HepG2 (cell line): ENCODE data around the gene GLIS1. TPM values are rescaled to one million over a fixed set of nuclear protein-coding genes. Genes with fewer than 3 reads are reported as not detected.

ENCODE experiments used
- ATAC-seq: fragments of 200-7000 bp; cut with Tn5 transposase; 3 replicates; pipeline ENCODE4 v1.9.1; 2020; ENCODE audit warnings: mild to moderate bottlenecking, moderate library complexity
- BruUV-seq: library from RNA; stranded (reverse); fragments of 400-500 nt; replicated peaks from 2 replicates; lab custom pipeline; 2021; lab: Mats Ljungman, UMichigan
- CTCF ChIA-PET: fragments of 300-600 bp; formaldehyde crosslinking; extraction: SDS; loops from one replicate; lab custom pipeline; 2021; ENCODE audit warnings: low total read pairs, inconsistent platforms, low intra/inter-chr PET ratio; lab: Yijun Ruan, JAX
- POLR2A ChIA-PET: fragments of 350-600 bp; sonication (Branson Sonifier 250); formaldehyde crosslinking; loops from one replicate; lab custom pipeline; 2020; ENCODE audit warnings: antibody characterized with exemption, inconsistent platforms; lab: Yijun Ruan, JAX
- DNase-seq: peaks from one replicate; pipeline ENCODE4 v3.0.0-alpha.2; 2015; ENCODE audit warnings: low spot score
- FAIRE-seq: peaks from 3 replicates; lab custom pipeline; 2011; peaks lifted over from hg19 to GRCh38; lab: Jason Lieb, UNC
- H2AFZ ChIP-seq: one replicate; pipeline ENCODE4 v1.6.1; 2011; ENCODE audit warnings: low read length, inconsistent platforms
- H3K27ac ChIP-seq: fragments of 300-600 bp; 3 replicates; pipeline ENCODE4 v1.8.0; 2011; ENCODE audit warnings: mixed run types, mild to moderate bottlenecking, mixed read lengths, low read length, inconsistent platforms; ENCODE audit not compliant: insufficient read depth; ENCODE audit errors: extremely low read length
- H3K27me3 ChIP-seq, 2 experiments: fragments of 200-600 bp in 1 of 2; 2 replicates in 1 of 2; 3 replicates in 1 of 2; pipeline versions ENCODE4 v1.6.0 to v1.8.0; 2011; ENCODE audit warnings: low read length in 2 of 2, mild to moderate bottlenecking in 2 of 2, moderate library complexity in 2 of 2, inconsistent platforms in 1 of 2; ENCODE audit not compliant: insufficient read depth in 2 of 2, control insufficient read depth in 1 of 2
- H3K36me3 ChIP-seq, 2 experiments: fragments of 200-600 bp in 1 of 2; replicated peaks in 1 of 2; 2 replicates in 1 of 2; 3 replicates in 1 of 2; pipeline versions ENCODE4 v1.5.1 to v1.8.0; 2011; ENCODE audit warnings: low read length in 2 of 2, inconsistent platforms in 1 of 2; ENCODE audit not compliant: insufficient read depth in 2 of 2, control insufficient read depth in 1 of 2
- H3K4me1 ChIP-seq: 2 replicates; pipeline ENCODE4 v1.5.1; 2012; ENCODE audit warnings: low read length, inconsistent platforms; ENCODE audit not compliant: insufficient read depth
- H3K4me2 ChIP-seq: 2 replicates; pipeline ENCODE4 v1.6.0; 2011; ENCODE audit warnings: low read depth, low read length, inconsistent platforms
- H3K4me3 ChIP-seq, 3 experiments: fragments of 200-600 bp in 1 of 3; sonication (generic), shearing (Covaris generic) in 1 of 3; replicated peaks in 1 of 3; 2 replicates each; pipeline ENCODE4 v1.5.1; 2011 to 2016; ENCODE audit warnings: low read length in 3 of 3, inconsistent platforms in 2 of 3, low read depth in 2 of 3, mild to moderate bottlenecking in 2 of 3, control low read depth in 1 of 3, mixed read lengths in 1 of 3; ENCODE audit not compliant: insufficient read depth in 1 of 3
- H3K79me2 ChIP-seq: one replicate; pipeline ENCODE4 v1.6.1; 2011; ENCODE audit warnings: low read length, inconsistent platforms; ENCODE audit not compliant: insufficient read depth
- H3K9ac ChIP-seq: 2 replicates; pipeline ENCODE4 v1.6.0; 2011; ENCODE audit warnings: mild to moderate bottlenecking, low read depth, low read length, inconsistent platforms; ENCODE audit not compliant: insufficient read depth
- H3K9me3 ChIP-seq: 2 replicates; pipeline ENCODE4 v1.5.1; 2012; ENCODE audit warnings: mild to moderate bottlenecking, low read length
- H4K20me1 ChIP-seq: 2 replicates; pipeline ENCODE4 v1.6.0; 2011; ENCODE audit warnings: inconsistent platforms, mild to moderate bottlenecking, low read length, moderate library complexity; ENCODE audit not compliant: insufficient read depth
- BHLHE40 ChIP-seq: IDR thresholded peaks from 2 replicates; pipeline ENCODE4 v1.6.1; 2011; ENCODE audit warnings: low read length, improper control_type of control experiment
- FOXK2 ChIP-seq: fragments of 450-650 bp; IDR thresholded peaks from 2 replicates; pipeline ENCODE4 v1.6.1; 2016
- KDM4B ChIP-seq: sonication (generic); formaldehyde crosslinking; IDR thresholded peaks from 2 replicates; pipeline ENCODE4 v1.4.0; 2020; ENCODE audit warnings: missing genetic modification reagents
- MATR3 ChIP-seq: sonication (generic); formaldehyde crosslinking; IDR thresholded peaks from 2 replicates; pipeline ENCODE4 v1.4.0; 2020; ENCODE audit warnings: missing genetic modification reagents
- SSRP1 ChIP-seq: IDR thresholded peaks from 2 replicates; pipeline ENCODE4 v1.6.1; 2016; ENCODE audit warnings: control low read depth
- ZNF232 ChIP-seq: sonication (generic); formaldehyde crosslinking; IDR thresholded peaks from 2 replicates; pipeline ENCODE4 v1.4.0; 2020; ENCODE audit warnings: missing genetic modification reagents, borderline replicate concordance
- ZSCAN25 ChIP-seq: sonication (generic); formaldehyde crosslinking; IDR thresholded peaks from 2 replicates; pipeline ENCODE4 v1.8.0; 2022; ENCODE audit warnings: mild to moderate bottlenecking, missing genetic modification reagents
- WGBS: methylation state at CpG from one replicate; pipeline ENCODE4 v1.1.6; 2017; ENCODE audit warnings: low lambda C conversion rate; 5-methylcytosine and 5-hydroxymethylcytosine counted together
- in situ Hi-C: cut with HindIII; loops from 2 replicates; pipeline ENCODE4 v1.10.0; 2017; ENCODE audit warnings: low pct_unique_long_range_greater_than_20kb; ENCODE audit not compliant: extremely low pct_ligation_motif_present
- intact Hi-C: fragments of 100-400 bp; cut with micrococcal nuclease; formaldehyde crosslinking; loops from one replicate; pipeline ENCODE4 v1.10.0; 2022; ENCODE audit not compliant: unreplicated experiment
- polyA plus RNA-seq, 8 experiments: library from polyadenylated mRNA; depleted of rRNA in 3 of 8; stranded (reverse) in 7 of 8; unstranded in 1 of 8; fragments of >200 nt; fragmentation: Illumina TruSeq in 4 of 8; extraction: Trizol in 4 of 8; gene quantifications; 2 replicates each; pipeline versions ENCODE4 v1.2.1 to v1.2.3, GENCODE V29; 2011 to 2016; ENCODE audit warnings: low read depth in 4 of 8, missing spikeins in 1 of 8, mixed read lengths in 1 of 8; ENCODE audit not compliant: insufficient read depth in 1 of 8
- total RNA-seq, 5 experiments: library from RNA; depleted of rRNA; stranded (reverse); fragments of >200 nt; fragmentation: Illumina TruSeq; extraction: Trizol; gene quantifications; 2 replicates each; pipeline ENCODE4 v1.2.3, GENCODE V29; 2016; ENCODE audit warnings: low read depth in 1 of 5
- TF ChIP-seq, protein P1 (sequence below): fragments of 450-650 bp; IDR thresholded peaks from 2 replicates; pipeline ENCODE4 v1.6.1; 2017
- TF ChIP-seq, protein P2 (sequence below): IDR thresholded peaks from 2 replicates; pipeline ENCODE4 v1.6.1; 2012; ENCODE audit warnings: low read depth, low read length, improper control_type of control experiment
- TF ChIP-seq, protein P3 (sequence below): sonication (generic); formaldehyde crosslinking; IDR thresholded peaks from 2 replicates; pipeline ENCODE4 v1.4.0; 2020; ENCODE audit warnings: mild to moderate bottlenecking, missing genetic modification reagents
- TF ChIP-seq, protein P4 (sequence below): sonication (generic); formaldehyde crosslinking; IDR thresholded peaks from 2 replicates; pipeline ENCODE4 v1.4.0; 2020; ENCODE audit warnings: missing genetic modification reagents

Gene GLIS1
- total and polyA plus RNA-seq, 2 of the 13 experiments (the other 11 are each of a cell fraction or from before 2014, with no cell fraction given): 0.03 TPM; not detected in 1

DNA sequence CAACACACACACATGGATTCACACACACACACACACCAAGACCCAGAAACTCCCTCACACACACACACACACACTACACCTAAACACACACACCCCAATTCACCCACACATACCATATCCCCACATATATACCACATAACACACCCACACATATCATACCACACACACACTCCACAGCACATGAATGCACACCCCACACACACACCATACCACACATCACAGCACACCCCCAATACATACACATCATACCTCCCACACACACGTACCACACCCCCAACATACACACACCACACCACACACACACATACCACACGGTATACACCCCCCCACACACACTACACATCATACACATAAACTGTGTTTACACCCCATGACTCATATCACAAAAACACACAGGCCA, 199.7 kb downstream of the GLIS1 start:
- ATAC-seq (no peak), DNase-seq (no peak), FAIRE-seq (no peak)
- H3K4me3 ChIP-seq: no peak overlapping the region
- ChIA-PET CTCF (no interaction called here), POLR2A (interaction anchor here (0.5 kb wide), 1 partner anchor 1651 kb away, joined by 3 read pairs; no protein-coding TSS in a partner anchor)
- no TSS peak for BruUV-seq
- no peak overlapping the region for H2AFZ ChIP-seq
- H3K4me1 ChIP-seq: no peaks in the 10 kb centered on the region
- TF ChIP-seq KDM4B (CRISPR knock-in tag): no peak
- TF ChIP-seq, protein P1, sequence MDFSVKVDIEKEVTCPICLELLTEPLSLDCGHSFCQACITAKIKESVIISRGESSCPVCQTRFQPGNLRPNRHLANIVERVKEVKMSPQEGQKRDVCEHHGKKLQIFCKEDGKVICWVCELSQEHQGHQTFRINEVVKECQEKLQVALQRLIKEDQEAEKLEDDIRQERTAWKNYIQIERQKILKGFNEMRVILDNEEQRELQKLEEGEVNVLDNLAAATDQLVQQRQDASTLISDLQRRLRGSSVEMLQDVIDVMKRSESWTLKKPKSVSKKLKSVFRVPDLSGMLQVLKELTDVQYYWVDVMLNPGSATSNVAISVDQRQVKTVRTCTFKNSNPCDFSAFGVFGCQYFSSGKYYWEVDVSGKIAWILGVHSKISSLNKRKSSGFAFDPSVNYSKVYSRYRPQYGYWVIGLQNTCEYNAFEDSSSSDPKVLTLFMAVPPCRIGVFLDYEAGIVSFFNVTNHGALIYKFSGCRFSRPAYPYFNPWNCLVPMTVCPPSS: 0 out of 2 replicates have a peak, but pooled peaks have one; percentile 28
- no peaks in the 10 kb centered on the region for H3K36me3 ChIP-seq
- H3K27me3 ChIP-seq: peaks cover 4 to 57% of the 10 kb centered on the region in 2 experiments; a peak in 4 of 5 replicates
- no peaks in the 10 kb centered on the region for H3K9me3 ChIP-seq
- WGBS: 0% methylated on average over 2 of the region's 2 CpGs
- H3K79me2 ChIP-seq: no peaks in the 10 kb centered on the region
- H3K9ac ChIP-seq: no peak overlapping the region
- no peak overlapping the region for H3K4me2 ChIP-seq
- intact Hi-C loops: no loop called here
- in situ Hi-C loops: no loop called here
- no peak overlapping the region for H3K27ac ChIP-seq
- H4K20me1 ChIP-seq: no peaks in the 10 kb centered on the region

DNA sequence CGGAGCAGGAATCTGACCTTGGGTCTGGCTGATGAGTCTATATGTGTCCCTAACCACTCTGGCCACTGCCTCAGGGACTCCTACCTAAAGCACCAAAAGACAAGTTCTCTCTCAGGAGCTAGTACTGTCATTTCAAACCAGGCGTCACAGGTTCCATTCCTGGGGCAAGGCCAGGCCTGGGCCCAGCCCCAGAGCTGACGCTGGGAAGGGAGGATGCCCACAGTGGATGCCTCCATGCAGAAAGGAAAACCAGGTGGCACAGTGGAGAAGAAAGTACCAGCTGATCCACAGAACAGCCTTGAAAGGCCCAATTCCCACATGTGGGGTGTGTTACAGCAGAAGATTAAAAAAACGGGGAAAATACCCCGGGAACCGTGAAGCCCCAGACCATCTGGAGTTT, 202.4 kb downstream of the GLIS1 start:
- no peak for FAIRE-seq
- ChIA-PET CTCF (no interaction called here), POLR2A (no interaction called here)
- DNase-seq: no peak
- H3K9ac ChIP-seq: no peak overlapping the region
- H3K36me3 ChIP-seq: no peaks in the 10 kb centered on the region
- H3K27me3 ChIP-seq: peaks cover 2 to 45% of the 10 kb centered on the region in 2 experiments; a peak in 4 of 5 replicates
- no peaks in the 10 kb centered on the region for H3K79me2 ChIP-seq
- no peaks in the 10 kb centered on the region for H3K9me3 ChIP-seq
- no TSS peak for BruUV-seq
- 12% methylated on average over 6 of the region's 6 CpGs for WGBS
- H2AFZ ChIP-seq: no peak overlapping the region
- H3K4me1 ChIP-seq: no peaks in the 10 kb centered on the region
- H3K27ac ChIP-seq: no peak overlapping the region
- in situ Hi-C loops: no loop called here
- H4K20me1 ChIP-seq: no peaks in the 10 kb centered on the region
- ATAC-seq: no peak
- H3K4me3 ChIP-seq: no peak overlapping the region
- intact Hi-C loops: no loop called here
- no peak overlapping the region for H3K4me2 ChIP-seq
- TF ChIP-seq MATR3 (CRISPR knock-in tag): no peak
- TF ChIP-seq, protein P2, sequence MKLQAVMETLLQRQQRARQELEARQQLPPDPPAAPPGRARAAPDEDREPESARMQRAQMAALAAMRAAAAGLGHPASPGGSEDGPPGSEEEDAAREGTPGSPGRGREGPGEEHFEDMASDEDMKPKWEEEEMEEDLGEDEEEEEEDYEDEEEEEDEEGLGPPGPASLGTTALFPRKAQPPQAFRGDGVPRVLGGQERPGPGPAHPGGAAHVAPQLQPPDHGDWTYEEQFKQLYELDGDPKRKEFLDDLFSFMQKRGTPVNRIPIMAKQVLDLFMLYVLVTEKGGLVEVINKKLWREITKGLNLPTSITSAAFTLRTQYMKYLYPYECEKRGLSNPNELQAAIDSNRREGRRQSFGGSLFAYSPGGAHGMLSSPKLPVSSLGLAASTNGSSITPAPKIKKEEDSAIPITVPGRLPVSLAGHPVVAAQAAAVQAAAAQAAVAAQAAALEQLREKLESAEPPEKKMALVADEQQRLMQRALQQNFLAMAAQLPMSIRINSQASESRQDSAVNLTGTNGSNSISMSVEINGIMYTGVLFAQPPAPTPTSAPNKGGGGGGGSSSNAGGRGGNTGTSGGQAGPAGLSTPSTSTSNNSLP: no peak
- no peak for TF ChIP-seq ZNF232 (CRISPR knock-in tag)
- TF ChIP-seq FOXK2: no peak
- no peak for TF ChIP-seq SSRP1
- TF ChIP-seq ZSCAN25 (CRISPR knock-in tag): no peak
- TF ChIP-seq BHLHE40: no peak
- TF ChIP-seq, protein P3, sequence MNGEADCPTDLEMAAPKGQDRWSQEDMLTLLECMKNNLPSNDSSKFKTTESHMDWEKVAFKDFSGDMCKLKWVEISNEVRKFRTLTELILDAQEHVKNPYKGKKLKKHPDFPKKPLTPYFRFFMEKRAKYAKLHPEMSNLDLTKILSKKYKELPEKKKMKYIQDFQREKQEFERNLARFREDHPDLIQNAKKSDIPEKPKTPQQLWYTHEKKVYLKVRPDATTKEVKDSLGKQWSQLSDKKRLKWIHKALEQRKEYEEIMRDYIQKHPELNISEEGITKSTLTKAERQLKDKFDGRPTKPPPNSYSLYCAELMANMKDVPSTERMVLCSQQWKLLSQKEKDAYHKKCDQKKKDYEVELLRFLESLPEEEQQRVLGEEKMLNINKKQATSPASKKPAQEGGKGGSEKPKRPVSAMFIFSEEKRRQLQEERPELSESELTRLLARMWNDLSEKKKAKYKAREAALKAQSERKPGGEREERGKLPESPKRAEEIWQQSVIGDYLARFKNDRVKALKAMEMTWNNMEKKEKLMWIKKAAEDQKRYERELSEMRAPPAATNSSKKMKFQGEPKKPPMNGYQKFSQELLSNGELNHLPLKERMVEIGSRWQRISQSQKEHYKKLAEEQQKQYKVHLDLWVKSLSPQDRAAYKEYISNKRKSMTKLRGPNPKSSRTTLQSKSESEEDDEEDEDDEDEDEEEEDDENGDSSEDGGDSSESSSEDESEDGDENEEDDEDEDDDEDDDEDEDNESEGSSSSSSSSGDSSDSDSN (CRISPR knock-in tag): no peak
- TF ChIP-seq, protein P4, sequence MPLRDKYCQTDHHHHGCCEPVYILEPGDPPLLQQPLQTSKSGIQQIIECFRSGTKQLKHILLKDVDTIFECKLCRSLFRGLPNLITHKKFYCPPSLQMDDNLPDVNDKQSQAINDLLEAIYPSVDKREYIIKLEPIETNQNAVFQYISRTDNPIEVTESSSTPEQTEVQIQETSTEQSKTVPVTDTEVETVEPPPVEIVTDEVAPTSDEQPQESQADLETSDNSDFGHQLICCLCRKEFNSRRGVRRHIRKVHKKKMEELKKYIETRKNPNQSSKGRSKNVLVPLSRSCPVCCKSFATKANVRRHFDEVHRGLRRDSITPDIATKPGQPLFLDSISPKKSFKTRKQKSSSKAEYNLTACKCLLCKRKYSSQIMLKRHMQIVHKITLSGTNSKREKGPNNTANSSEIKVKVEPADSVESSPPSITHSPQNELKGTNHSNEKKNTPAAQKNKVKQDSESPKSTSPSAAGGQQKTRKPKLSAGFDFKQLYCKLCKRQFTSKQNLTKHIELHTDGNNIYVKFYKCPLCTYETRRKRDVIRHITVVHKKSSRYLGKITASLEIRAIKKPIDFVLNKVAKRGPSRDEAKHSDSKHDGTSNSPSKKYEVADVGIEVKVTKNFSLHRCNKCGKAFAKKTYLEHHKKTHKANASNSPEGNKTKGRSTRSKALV (CRISPR knock-in tag): no peak
